Testis (tissue), 2 donors: ENCODE results near the gene VPS16.

Source experiments
- POLR2A ChIP-seq: fragments of 450-650 bp; IDR thresholded peaks from one replicate; pipeline ENCODE4 v1.6.1; 2017; ENCODE audit warnings: antibody characterized with exemption, mild to moderate bottlenecking, moderate library complexity
- TF ChIP-seq, protein P1 (sequence below), 3 experiments: fragments of 450-650 bp in 2 of 3; fragments of 200-600 bp in 1 of 3; sonication (generic) in 1 of 3; IDR thresholded peaks; one replicate each; pipeline ENCODE4 v1.5.1; 2016 to 2019; ENCODE audit warnings: antibody characterized with exemption in 3 of 3, mild to moderate bottlenecking in 2 of 3, moderate library complexity in 1 of 3

DNA sequence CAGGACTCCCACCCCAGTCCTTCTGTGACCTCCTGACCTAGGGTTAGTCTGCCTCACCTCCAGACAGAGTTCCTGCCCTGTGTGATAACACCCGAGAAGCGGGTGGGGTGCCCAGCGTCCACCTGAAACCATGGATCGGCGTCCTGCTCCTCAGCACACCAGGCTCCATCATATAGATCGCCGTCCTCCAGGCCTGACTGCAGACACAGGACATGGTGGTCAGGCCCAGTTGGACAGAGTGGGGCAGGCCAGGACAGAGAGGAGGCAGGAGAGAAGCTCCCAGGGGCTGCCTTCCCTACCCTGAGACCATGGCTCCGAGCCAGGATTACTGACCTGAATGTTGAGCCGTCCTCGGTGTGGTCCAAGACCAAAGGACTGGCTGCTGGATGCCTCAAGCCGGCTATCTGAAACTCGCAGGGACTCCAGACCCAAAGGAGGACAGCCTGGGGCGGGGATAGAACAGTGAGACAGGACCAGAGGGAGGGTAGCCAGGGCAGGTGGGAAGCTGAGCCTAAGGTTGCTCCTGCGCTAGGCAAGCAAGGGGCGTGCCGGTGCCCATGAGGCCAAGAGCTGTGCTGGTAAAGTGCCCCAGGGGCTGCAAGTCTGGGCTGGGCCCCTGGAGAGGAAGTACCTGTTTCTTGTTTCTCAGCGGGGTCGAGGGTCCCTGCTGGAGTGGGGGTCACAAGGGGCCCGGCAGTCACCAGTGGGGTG lies 42.3 kb upstream of the VPS16 start:
- TF ChIP-seq, protein P1, sequence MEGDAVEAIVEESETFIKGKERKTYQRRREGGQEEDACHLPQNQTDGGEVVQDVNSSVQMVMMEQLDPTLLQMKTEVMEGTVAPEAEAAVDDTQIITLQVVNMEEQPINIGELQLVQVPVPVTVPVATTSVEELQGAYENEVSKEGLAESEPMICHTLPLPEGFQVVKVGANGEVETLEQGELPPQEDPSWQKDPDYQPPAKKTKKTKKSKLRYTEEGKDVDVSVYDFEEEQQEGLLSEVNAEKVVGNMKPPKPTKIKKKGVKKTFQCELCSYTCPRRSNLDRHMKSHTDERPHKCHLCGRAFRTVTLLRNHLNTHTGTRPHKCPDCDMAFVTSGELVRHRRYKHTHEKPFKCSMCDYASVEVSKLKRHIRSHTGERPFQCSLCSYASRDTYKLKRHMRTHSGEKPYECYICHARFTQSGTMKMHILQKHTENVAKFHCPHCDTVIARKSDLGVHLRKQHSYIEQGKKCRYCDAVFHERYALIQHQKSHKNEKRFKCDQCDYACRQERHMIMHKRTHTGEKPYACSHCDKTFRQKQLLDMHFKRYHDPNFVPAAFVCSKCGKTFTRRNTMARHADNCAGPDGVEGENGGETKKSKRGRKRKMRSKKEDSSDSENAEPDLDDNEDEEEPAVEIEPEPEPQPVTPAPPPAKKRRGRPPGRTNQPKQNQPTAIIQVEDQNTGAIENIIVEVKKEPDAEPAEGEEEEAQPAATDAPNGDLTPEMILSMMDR (IDR thresholded peaks at IDR 0.05) = no peak
- no peak for TF ChIP-seq POLR2A
